Body of pancreas (tissue), 4 donors: Measurements from ENCODE around the gene DPEP1.

ENCODE experiments used
- POLR2A ChIP-seq, 3 donors: fragments of 450-650 bp; IDR thresholded peaks; one replicate each; pipeline ENCODE4 v1.6.1; 2016; ENCODE audit warnings: antibody characterized with exemption in 3 of 3, mild to moderate bottlenecking in 2 of 3
- TF ChIP-seq, protein P1 (sequence below), 7 experiments: fragments of 450-650 bp in 4 of 7; fragments of 200-600 bp in 3 of 7; sonication (generic) in 3 of 7; IDR thresholded peaks; one replicate each; pipeline ENCODE4 v1.5.1; 2016 to 2019; ENCODE audit warnings: antibody characterized with exemption in 7 of 7

DNA sequence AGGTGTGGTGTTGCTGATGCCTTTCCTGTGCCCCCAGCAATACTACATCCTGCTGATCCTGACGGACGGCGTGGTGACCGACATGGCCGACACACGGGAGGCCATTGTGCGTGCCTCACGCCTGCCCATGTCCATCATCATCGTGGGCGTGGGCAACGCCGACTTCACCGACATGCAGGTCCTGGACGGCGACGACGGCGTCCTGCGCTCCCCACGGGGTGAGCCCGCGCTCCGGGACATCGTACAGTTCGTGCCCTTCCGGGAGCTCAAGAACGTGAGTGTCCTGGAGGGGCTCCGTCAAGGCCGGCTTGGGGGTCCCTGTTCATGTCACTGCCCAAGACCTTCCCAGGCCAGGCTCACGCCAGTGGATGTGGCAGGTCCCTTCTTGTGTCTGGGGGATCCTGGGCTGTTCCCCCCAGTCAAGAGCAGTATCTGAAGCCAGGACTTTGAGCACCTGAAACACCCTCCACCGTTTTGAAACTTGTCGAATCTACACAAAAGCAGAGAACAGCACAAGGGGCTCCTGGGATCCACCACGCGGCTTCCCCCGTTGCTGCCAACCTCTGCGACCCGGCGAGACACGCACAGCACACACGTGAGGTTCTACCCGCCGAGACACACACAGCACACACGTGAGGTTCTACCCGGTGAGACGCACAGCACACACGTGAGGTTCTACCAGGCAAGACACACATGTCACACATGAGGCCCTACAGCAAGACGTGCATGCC lies 17.9 kb upstream of the DPEP1 start:
- TF ChIP-seq, protein P1, sequence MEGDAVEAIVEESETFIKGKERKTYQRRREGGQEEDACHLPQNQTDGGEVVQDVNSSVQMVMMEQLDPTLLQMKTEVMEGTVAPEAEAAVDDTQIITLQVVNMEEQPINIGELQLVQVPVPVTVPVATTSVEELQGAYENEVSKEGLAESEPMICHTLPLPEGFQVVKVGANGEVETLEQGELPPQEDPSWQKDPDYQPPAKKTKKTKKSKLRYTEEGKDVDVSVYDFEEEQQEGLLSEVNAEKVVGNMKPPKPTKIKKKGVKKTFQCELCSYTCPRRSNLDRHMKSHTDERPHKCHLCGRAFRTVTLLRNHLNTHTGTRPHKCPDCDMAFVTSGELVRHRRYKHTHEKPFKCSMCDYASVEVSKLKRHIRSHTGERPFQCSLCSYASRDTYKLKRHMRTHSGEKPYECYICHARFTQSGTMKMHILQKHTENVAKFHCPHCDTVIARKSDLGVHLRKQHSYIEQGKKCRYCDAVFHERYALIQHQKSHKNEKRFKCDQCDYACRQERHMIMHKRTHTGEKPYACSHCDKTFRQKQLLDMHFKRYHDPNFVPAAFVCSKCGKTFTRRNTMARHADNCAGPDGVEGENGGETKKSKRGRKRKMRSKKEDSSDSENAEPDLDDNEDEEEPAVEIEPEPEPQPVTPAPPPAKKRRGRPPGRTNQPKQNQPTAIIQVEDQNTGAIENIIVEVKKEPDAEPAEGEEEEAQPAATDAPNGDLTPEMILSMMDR (IDR thresholded peaks at IDR 0.05) = no peak
- no peak for TF ChIP-seq POLR2A (IDR thresholded peaks at IDR 0.05)
